T-helper 1 cell treated with Interleukin-12 subunit alpha and Interleukin-12 subunit beta and Interleukin-4 antibody, amounts not matched to agents 30 μg/mL and 1 μg/mL, for 36 hours (primary cell): Measurements from ENCODE around the gene EGR1.
A peak's percentile ranks its signal among the peaks of the same experiment; 100 is the strongest.

Experiments used
- H3K27ac Mint-ChIP-seq: one replicate; pipeline ENCODE4 v1.8.0; 2021; ENCODE audit warnings: mild to moderate bottlenecking, mixed read lengths
- H3K27me3 Mint-ChIP-seq: one replicate; pipeline ENCODE4 v1.8.0; 2021; ENCODE audit warnings: low read depth, mixed read lengths
- H3K36me3 Mint-ChIP-seq: one replicate; pipeline ENCODE4 v1.8.0; 2021; ENCODE audit warnings: low read depth, mixed read lengths
- H3K4me1 Mint-ChIP-seq: one replicate; pipeline ENCODE4 v1.8.0; 2021; ENCODE audit warnings: low read depth, mixed read lengths
- H3K4me3 Mint-ChIP-seq: one replicate; pipeline ENCODE4 v1.8.0; 2021; ENCODE audit warnings: mild to moderate bottlenecking, moderate library complexity, mixed read lengths
- H3K9me3 Mint-ChIP-seq: one replicate; pipeline ENCODE4 v1.8.0; 2021; ENCODE audit warnings: mixed read lengths

The EGR1 gene

GRCh38 chr5:138461343-138462125 lies 3.7 kb upstream of the EGR1 start:
- no peak overlapping the region for H3K4me3 Mint-ChIP-seq
- H3K9me3 Mint-ChIP-seq: no peaks in the 10 kb centered on the region
- peaks cover 2% of the 10 kb centered on the region for H3K27me3 Mint-ChIP-seq
- H3K36me3 Mint-ChIP-seq: peaks cover 4% of the 10 kb centered on the region
- peak overlapping the region; percentile 9 for H3K27ac Mint-ChIP-seq
- peaks cover 24% of the 10 kb centered on the region for H3K4me1 Mint-ChIP-seq

GRCh38 chr5:138463419-138464007 lies 1.8 kb upstream of the EGR1 start:
- Mint-ChIP-seq H3K36me3 (peaks cover 22% of the 10 kb centered on the region), H3K9me3 (no peaks in the 10 kb centered on the region), H3K27me3 (peaks cover 21% of the 10 kb centered on the region), H3K4me3 (peak overlapping the region; percentile 86), H3K4me1 (peaks cover 34% of the 10 kb centered on the region), H3K27ac (peak overlapping the region; percentile 91)

GRCh38 chr5:138464008-138464387 lies 1.3 kb upstream of the EGR1 start:
- Mint-ChIP-seq H3K4me1 (peaks cover 29% of the 10 kb centered on the region), H3K27me3 (peaks cover 21% of the 10 kb centered on the region), H3K4me3 (peak overlapping the region; percentile 86), H3K36me3 (peaks cover 22% of the 10 kb centered on the region), H3K9me3 (no peaks in the 10 kb centered on the region), H3K27ac (peak overlapping the region; percentile 91)

GRCh38 chr5:138464388-138465260 lies 655 bp upstream of the EGR1 start:
- no peaks in the 10 kb centered on the region for H3K9me3 Mint-ChIP-seq
- peaks cover 23% of the 10 kb centered on the region for H3K4me1 Mint-ChIP-seq
- H3K27ac Mint-ChIP-seq: peak overlapping the region; percentile 91
- H3K27me3 Mint-ChIP-seq: peaks cover 21% of the 10 kb centered on the region
- peaks cover 19% of the 10 kb centered on the region for H3K36me3 Mint-ChIP-seq
- H3K4me3 Mint-ChIP-seq: peak overlapping the region; percentile 86

GRCh38 chr5:138466125-138466899 lies 1.0 kb downstream of the EGR1 start:
- H3K4me1 Mint-ChIP-seq: peaks cover 16% of the 10 kb centered on the region
- H3K9me3 Mint-ChIP-seq: no peaks in the 10 kb centered on the region
- peaks cover 19% of the 10 kb centered on the region for H3K36me3 Mint-ChIP-seq
- H3K4me3 Mint-ChIP-seq: peak overlapping the region; percentile 79
- H3K27me3 Mint-ChIP-seq: peaks cover 21% of the 10 kb centered on the region
- H3K27ac Mint-ChIP-seq: no peak overlapping the region

- Mint-ChIP-seq H3K36me3 (peaks cover 19% of the 10 kb centered on the region), H3K4me1 (peaks cover 16% of the 10 kb centered on the region), H3K9me3 (no peaks in the 10 kb centered on the region), H3K27ac (no peak overlapping the region), H3K4me3 (peak overlapping the region; percentile 75), H3K27me3 (peaks cover 21% of the 10 kb centered on the region)
Measured at GRCh38 chr5:138466900-138467710, 1.8 kb downstream of the EGR1 start.

- H3K27ac Mint-ChIP-seq: peak overlapping the region; percentile 59
- H3K4me1 Mint-ChIP-seq: peaks cover 16% of the 10 kb centered on the region
- H3K36me3 Mint-ChIP-seq: peaks cover 19% of the 10 kb centered on the region
- H3K4me3 Mint-ChIP-seq: peak overlapping the region; percentile 75
- H3K9me3 Mint-ChIP-seq: no peaks in the 10 kb centered on the region
- H3K27me3 Mint-ChIP-seq: peaks cover 25% of the 10 kb centered on the region
Measured at GRCh38 chr5:138467711-138468132, 2.4 kb downstream of the EGR1 start.

GRCh38 chr5:138468133-138468965 lies 3.1 kb downstream of the EGR1 start:
- Mint-ChIP-seq H3K4me3 (peak overlapping the region; percentile 48), H3K27me3 (peaks cover 25% of the 10 kb centered on the region), H3K36me3 (peaks cover 19% of the 10 kb centered on the region), H3K9me3 (no peaks in the 10 kb centered on the region), H3K4me1 (peaks cover 16% of the 10 kb centered on the region), H3K27ac (no peak overlapping the region)

- H3K27ac Mint-ChIP-seq: no peak overlapping the region
Measured at GRCh38 chr5:138468966-138469539, 3.8 kb downstream of the EGR1 start.

GRCh38 chr5:138469540-138470321 lies 4.5 kb downstream of the EGR1 start:
- H3K27ac Mint-ChIP-seq: no peak overlapping the region
- peaks cover 19% of the 10 kb centered on the region for H3K36me3 Mint-ChIP-seq
- no peaks in the 10 kb centered on the region for H3K9me3 Mint-ChIP-seq
- H3K27me3 Mint-ChIP-seq: peaks cover 25% of the 10 kb centered on the region
- H3K4me1 Mint-ChIP-seq: peaks cover 16% of the 10 kb centered on the region
- no peak overlapping the region for H3K4me3 Mint-ChIP-seq

More at GRCh38 chr5:138468966-138469539, 3.8 kb downstream of the EGR1 start:
- H3K4me1 Mint-ChIP-seq: peaks cover 16% of the 10 kb centered on the region
- H3K4me3 Mint-ChIP-seq: no peak overlapping the region
- peaks cover 19% of the 10 kb centered on the region for H3K36me3 Mint-ChIP-seq
- H3K9me3 Mint-ChIP-seq: no peaks in the 10 kb centered on the region
- H3K27me3 Mint-ChIP-seq: peaks cover 25% of the 10 kb centered on the region

- Mint-ChIP-seq H3K27ac (no peak overlapping the region), H3K9me3 (no peaks in the 10 kb centered on the region), H3K36me3 (peaks cover 19% of the 10 kb centered on the region), H3K4me3 (no peak overlapping the region), H3K4me1 (peaks cover 16% of the 10 kb centered on the region), H3K27me3 (peaks cover 25% of the 10 kb centered on the region)
Measured at GRCh38 chr5:138470322-138471051, 5.2 kb downstream of the EGR1 start.
